Germinal center (tissue), 1 donor: Measurements from ENCODE around the gene ACSL5.

ENCODE experiments used
- DNase-seq: peaks from one replicate; pipeline ENCODE4 v3.0.0; 2012; ENCODE audit warnings: mixed read lengths, low spot score

Gene ACSL5

GRCh38 chr10:112373912-112374338 is at the start of gene ACSL5:
ACSL5 (plus strand) TSS chr10:112374116; CDS start chr10:112394947, 20,831 bp downstream.
- no peak for DNase-seq

- DNase-seq = no peak
Measured at GRCh38 chr10:112327678-112328077, 46.2 kb upstream of the ACSL5 start.

- DNase-seq = no peak
Measured at GRCh38 chr10:112330162-112330561, 43.8 kb upstream of the ACSL5 start.

GRCh38 chr10:112330607-112331160 is 43.2 kb upstream of the ACSL5 start:
- DNase-seq = no peak

GRCh38 chr10:112332022-112332421 is 41.9 kb upstream of the ACSL5 start:
- DNase-seq = no peak

- no peak for DNase-seq
Measured at GRCh38 chr10:112332509-112333228, 41.2 kb upstream of the ACSL5 start.

- DNase-seq = no peak
Measured at GRCh38 chr10:112333452-112333851, 40.5 kb upstream of the ACSL5 start.

GRCh38 chr10:112335111-112335867 is 38.6 kb upstream of the ACSL5 start:
- DNase-seq = no peak

GRCh38 chr10:112335868-112336265 is 38.0 kb upstream of the ACSL5 start:
- DNase-seq = no peak

GRCh38 chr10:112336556-112337201 is 37.2 kb upstream of the ACSL5 start:
- DNase-seq = no peak

GRCh38 chr10:112338957-112339356 is 35.0 kb upstream of the ACSL5 start:
- DNase-seq = no peak

- no peak for DNase-seq
Measured at GRCh38 chr10:112340601-112341000, 33.3 kb upstream of the ACSL5 start.

GRCh38 chr10:112343056-112343806 is 30.7 kb upstream of the ACSL5 start:
- no peak for DNase-seq

- no peak for DNase-seq
Measured at GRCh38 chr10:112344261-112344660, 29.7 kb upstream of the ACSL5 start.

GRCh38 chr10:112345202-112345601 is 28.7 kb upstream of the ACSL5 start:
- DNase-seq = no peak

- no peak for DNase-seq
Measured at GRCh38 chr10:112345743-112346142, 28.2 kb upstream of the ACSL5 start.

GRCh38 chr10:112346774-112347173 is 27.1 kb upstream of the ACSL5 start:
- DNase-seq = no peak

GRCh38 chr10:112347709-112348671 is 25.9 kb upstream of the ACSL5 start:
- DNase-seq = no peak

- no peak for DNase-seq
Measured at GRCh38 chr10:112348759-112349158, 25.2 kb upstream of the ACSL5 start.

GRCh38 chr10:112349521-112350085 is 24.3 kb upstream of the ACSL5 start:
- no peak for DNase-seq
